Uterus (tissue), 4 donors: Measurements from ENCODE around the gene ITGA6. TPM values are rescaled to one million over a fixed set of nuclear protein-coding genes. Genes with fewer than 3 reads are reported as not detected.

Experiments used
- DNase-seq, 2 donors: peaks; one replicate each; pipeline ENCODE4 v3.0.0-alpha.2; 2019 to 2020
- H3K27ac ChIP-seq, 2 donors: fragments of 200-600 bp; sonication (generic); 1 replicate in 1 of 2; 2 replicates in 1 of 2; pipeline ENCODE4 v1.5.1; 2016 to 2018
- H3K27me3 ChIP-seq, 2 donors: fragments of 200-600 bp; sonication (generic); one replicate each; pipeline ENCODE4 v1.5.1; 2018 to 2019; ENCODE audit warnings: control low read depth in 1 of 2
- H3K36me3 ChIP-seq, 2 donors: fragments of 200-600 bp; sonication (generic); one replicate each; pipeline ENCODE4 v1.5.1; 2019; ENCODE audit warnings: control low read depth in 1 of 2
- H3K4me1 ChIP-seq, 2 donors: fragments of 200-600 bp; sonication (generic); one replicate each; pipeline ENCODE4 v1.5.1; 2018 to 2019; ENCODE audit warnings: control low read depth in 1 of 2
- H3K4me3 ChIP-seq, 2 donors: fragments of 200-600 bp; sonication (generic); 1 replicate in 1 of 2; 2 replicates in 1 of 2; pipeline ENCODE4 v1.5.1; 2018 to 2019; ENCODE audit warnings: mild to moderate bottlenecking in 1 of 2
- H3K9me3 ChIP-seq, 2 donors: fragments of 200-600 bp; sonication (generic); one replicate each; pipeline ENCODE4 v1.5.1; 2019; ENCODE audit warnings: control low read depth in 1 of 2
- CTCF ChIP-seq, 4 experiments: fragments of 200-600 bp in 2 of 4; fragments of 450-650 bp in 2 of 4; sonication (generic) in 2 of 4; IDR thresholded peaks; one replicate each; pipeline ENCODE4 v1.5.1; 2016 to 2019; ENCODE audit warnings: antibody characterized with exemption in 4 of 4, mild to moderate bottlenecking in 2 of 4, moderate library complexity in 1 of 4
- POLR2A ChIP-seq, 2 donors: fragments of 450-650 bp; IDR thresholded peaks; one replicate each; pipeline ENCODE4 v1.6.1; 2016; ENCODE audit warnings: antibody characterized with exemption in 2 of 2, mild to moderate bottlenecking in 1 of 2, moderate library complexity in 1 of 2
- intact Hi-C: fragments of 100-400 bp; cut with DNase I; formaldehyde crosslinking; loops from one replicate; pipeline ENCODE4 v1.15.1; 2023; ENCODE audit warnings: low total_unique reads
- total RNA-seq, 4 donors: library from RNA; depleted of rRNA in 3 of 4; stranded (reverse); fragments of >200 nt in 3 of 4; gene quantifications; one replicate each; pipeline versions ENCODE4 v1.1.0 to v1.2.4, GENCODE V29; 2014 to 2023
- donor health status: DM: yes; HTN: yes; CAD: no.

Gene ITGA6
- total RNA-seq, 4 donors from 2014 or later, result 57.4 to 195 (median 120) TPM

GRCh38 chr2:172465417-172466334, 38.3 kb downstream of the ITGA6 start:
- DNase-seq, result peak; percentile 63 to 84
- no peaks in the 10 kb centered on the region for H3K36me3 ChIP-seq
- peak overlapping the region in 1 of 2 donors; percentile 16 for H3K4me3 ChIP-seq
- peak overlapping the region; percentile 66 to 67 for H3K27ac ChIP-seq
- no peaks in the 10 kb centered on the region for H3K27me3 ChIP-seq
- intact Hi-C loops, result loop anchor here (5.0 kb wide), 1 partner anchor 293 kb away; no protein-coding TSS in a partner anchor
- peaks cover 0 to 4% of the 10 kb centered on the region in 2 donors for H3K4me1 ChIP-seq
- H3K9me3 ChIP-seq, result no peaks in the 10 kb centered on the region
- TF ChIP-seq CTCF (IDR thresholded peaks at IDR 0.05) (peak; percentile 83 to 90 (median 86)), POLR2A (IDR thresholded peaks at IDR 0.05) (no peak)

DNA sequence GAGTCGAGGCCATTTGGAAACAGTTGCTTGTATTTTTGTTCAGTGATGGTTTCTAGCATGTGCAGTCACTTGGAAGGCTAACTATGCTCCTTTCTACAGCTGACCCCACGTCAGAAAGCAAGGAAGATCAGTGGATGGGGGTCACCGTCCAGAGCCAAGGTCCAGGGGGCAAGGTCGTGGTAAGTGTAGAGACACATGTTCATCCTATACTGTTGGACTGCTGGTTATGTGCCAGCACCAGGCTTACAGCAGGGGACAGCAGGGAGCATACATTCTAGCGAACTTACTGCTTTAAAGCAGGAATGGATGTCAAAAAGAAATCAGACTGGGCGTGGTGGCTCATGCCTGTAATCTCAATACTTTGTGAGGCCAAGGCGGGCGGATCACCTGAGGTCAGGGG, 40.0 kb downstream of the ITGA6 start:
- DNase-seq, result no peak
- intact Hi-C loops, result loop anchor here (5.0 kb wide), 1 partner anchor 295 kb away; no protein-coding TSS in a partner anchor
- Histone ChIP-seq H3K4me1 (peaks cover 0 to 4% of the 10 kb centered on the region in 2 donors), H3K27ac (no peak overlapping the region), H3K27me3 (no peaks in the 10 kb centered on the region), H3K9me3 (no peaks in the 10 kb centered on the region), H3K4me3 (no peak overlapping the region), H3K36me3 (no peaks in the 10 kb centered on the region)
- no peak for TF ChIP-seq POLR2A (IDR thresholded peaks at IDR 0.05)
- no peak for TF ChIP-seq CTCF (IDR thresholded peaks at IDR 0.05)

GRCh38 chr2:172470958-172471922, 43.9 kb downstream of the ITGA6 start:
- H3K36me3 ChIP-seq, result peaks cover 0 to 3% of the 10 kb centered on the region in 2 donors
- H3K4me3 ChIP-seq, result no peak overlapping the region
- no peak for DNase-seq
- H3K27ac ChIP-seq, result no peak overlapping the region
- intact Hi-C loops, result no loop called here
- no peaks in the 10 kb centered on the region for H3K4me1 ChIP-seq
- no peaks in the 10 kb centered on the region for H3K27me3 ChIP-seq
- no peaks in the 10 kb centered on the region for H3K9me3 ChIP-seq
- TF ChIP-seq CTCF (IDR thresholded peaks at IDR 0.05) (no peak), POLR2A (IDR thresholded peaks at IDR 0.05) (no peak)

DNA sequence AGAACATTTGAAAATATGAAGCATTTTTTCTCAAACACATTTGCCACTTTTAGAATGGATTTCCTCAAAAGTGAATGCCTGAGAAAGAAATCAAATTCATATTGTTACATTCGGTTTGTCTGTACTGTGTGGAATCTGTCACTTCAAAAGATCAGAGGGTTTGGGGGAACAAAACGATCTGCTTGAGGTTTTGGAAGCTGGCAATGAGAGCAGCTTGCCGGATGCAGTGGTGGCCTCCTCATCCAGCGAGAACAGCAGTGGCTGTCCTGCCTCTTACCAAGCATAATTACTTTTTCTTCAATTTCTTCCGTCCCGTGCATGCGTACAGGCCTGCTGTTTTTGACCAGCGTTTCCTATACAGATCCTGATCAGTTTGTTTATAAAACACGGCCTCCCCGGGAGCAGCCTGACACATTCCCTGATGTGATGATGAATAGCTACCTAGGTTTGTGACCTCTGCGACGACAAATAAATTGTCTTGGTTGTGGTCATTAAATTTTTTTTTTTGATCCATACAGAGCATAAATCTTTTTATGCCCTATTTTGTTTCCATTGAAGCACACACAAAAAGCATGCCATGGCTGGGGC, 45.2 kb downstream of the ITGA6 start:
- Histone ChIP-seq H3K4me1 (no peaks in the 10 kb centered on the region), H3K9me3 (no peaks in the 10 kb centered on the region), H3K4me3 (no peak overlapping the region), H3K27ac (no peak overlapping the region), H3K27me3 (no peaks in the 10 kb centered on the region), H3K36me3 (peaks cover 0 to 3% of the 10 kb centered on the region in 2 donors)
- intact Hi-C loops, result no loop called here
- no peak for TF ChIP-seq CTCF (IDR thresholded peaks at IDR 0.05)
- DNase-seq, result no peak
